HEK293 (cell line): ENCODE data around the gene MTMR3.

Experiments used
- ATF2 ChIP-seq: fragments of 450-650 bp; formaldehyde crosslinking; IDR thresholded peaks from 2 replicates; pipeline ENCODE4 v1.5.1; 2016; ENCODE audit warnings: missing biosample characterization, missing genetic modification characterization, low read depth
- CTCF ChIP-seq: fragments of 450-650 bp; formaldehyde crosslinking; IDR thresholded peaks from 2 replicates; pipeline ENCODE4 v1.5.1; 2016; ENCODE audit warnings: missing biosample characterization, missing genetic modification characterization
- HOXA7 ChIP-seq: sonication (generic); formaldehyde crosslinking; IDR thresholded peaks from 2 replicates; pipeline ENCODE4 v1.8.1; 2022; ENCODE audit warnings: missing genetic modification reagents, borderline replicate concordance
- KLF16 ChIP-seq: fragments of 450-650 bp; formaldehyde crosslinking; IDR thresholded peaks from 2 replicates; pipeline ENCODE4 v1.5.1; 2017; ENCODE audit warnings: missing biosample characterization, missing genetic modification characterization
- MZF1 ChIP-seq: fragments of 450-650 bp; formaldehyde crosslinking; IDR thresholded peaks from 2 replicates; pipeline ENCODE4 v1.5.1; 2017; ENCODE audit warnings: missing biosample characterization, missing genetic modification characterization, borderline replicate concordance
- SCRT1 ChIP-seq: fragments of 450-650 bp; formaldehyde crosslinking; IDR thresholded peaks from 2 replicates; pipeline ENCODE4 v1.5.1; 2016; ENCODE audit warnings: missing biosample characterization, missing genetic modification characterization, borderline replicate concordance
- YY1 ChIP-seq: fragments of 450-650 bp; formaldehyde crosslinking; IDR thresholded peaks from 2 replicates; pipeline ENCODE4 v1.5.1; 2018; ENCODE audit warnings: missing biosample characterization, missing genetic modification characterization
- ZBTB10 ChIP-seq: fragments of 450-650 bp; formaldehyde crosslinking; IDR thresholded peaks from 2 replicates; pipeline ENCODE4 v1.5.1; 2016; ENCODE audit warnings: missing biosample characterization, missing genetic modification characterization
- ZNF146 ChIP-seq: fragments of 450-650 bp; formaldehyde crosslinking; IDR thresholded peaks from 2 replicates; pipeline ENCODE4 v1.5.1; 2016; ENCODE audit warnings: missing biosample characterization, missing genetic modification characterization
- ZNF174 ChIP-seq: fragments of 450-650 bp; formaldehyde crosslinking; IDR thresholded peaks from 2 replicates; pipeline ENCODE4 v1.5.0; 2017; ENCODE audit warnings: missing biosample characterization, mild to moderate bottlenecking, missing genetic modification characterization
- ZNF670 ChIP-seq: fragments of 450-650 bp; formaldehyde crosslinking; IDR thresholded peaks from 2 replicates; pipeline ENCODE4 v1.5.1; 2016; ENCODE audit warnings: missing biosample characterization, missing genetic modification characterization, low read depth
- TF ChIP-seq, protein P1 (sequence below): fragments of 450-650 bp; formaldehyde crosslinking; IDR thresholded peaks from 2 replicates; pipeline ENCODE4 v1.5.1; 2017; ENCODE audit warnings: missing biosample characterization, mild to moderate bottlenecking, missing genetic modification characterization, moderate library complexity
- TF ChIP-seq, protein P2 (sequence below): fragments of 450-650 bp; IDR thresholded peaks from 2 replicates; pipeline ENCODE4 v1.5.1; 2018; ENCODE audit warnings: missing biosample characterization, mild to moderate bottlenecking, missing genetic modification characterization

DNA sequence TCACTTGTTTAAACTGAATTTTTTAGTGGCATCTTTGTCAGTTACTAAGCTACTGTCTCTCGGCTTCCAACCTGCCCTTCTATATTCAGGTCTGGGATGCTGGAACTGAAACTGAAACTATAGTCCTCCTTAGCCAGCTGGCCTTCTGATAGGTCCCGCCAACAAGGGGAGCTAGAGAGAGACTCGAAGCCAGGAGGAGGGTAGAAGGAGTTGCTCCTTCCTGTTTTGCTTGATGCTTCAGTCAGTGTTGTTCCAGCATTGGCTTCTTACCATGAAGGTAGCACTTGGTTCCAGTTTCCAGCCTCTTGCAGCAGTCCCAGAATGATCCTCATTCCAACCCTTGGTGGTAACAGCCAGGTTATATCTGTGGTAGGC is 164.4 kb downstream of the MTMR3 start:
- TF ChIP-seq, protein P1, sequence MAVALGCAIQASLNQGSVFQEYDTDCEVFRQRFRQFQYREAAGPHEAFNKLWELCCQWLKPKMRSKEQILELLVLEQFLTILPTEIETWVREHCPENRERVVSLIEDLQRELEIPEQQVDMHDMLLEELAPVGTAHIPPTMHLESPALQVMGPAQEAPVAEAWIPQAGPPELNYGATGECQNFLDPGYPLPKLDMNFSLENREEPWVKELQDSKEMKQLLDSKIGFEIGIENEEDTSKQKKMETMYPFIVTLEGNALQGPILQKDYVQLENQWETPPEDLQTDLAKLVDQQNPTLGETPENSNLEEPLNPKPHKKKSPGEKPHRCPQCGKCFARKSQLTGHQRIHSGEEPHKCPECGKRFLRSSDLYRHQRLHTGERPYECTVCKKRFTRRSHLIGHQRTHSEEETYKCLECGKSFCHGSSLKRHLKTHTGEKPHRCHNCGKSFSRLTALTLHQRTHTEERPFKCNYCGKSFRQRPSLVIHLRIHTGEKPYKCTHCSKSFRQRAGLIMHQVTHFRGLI = no peak
- TF ChIP-seq CTCF (tag by site-specific recombination) = no peak
- TF ChIP-seq MZF1 (tag by site-specific recombination) = no peak
- TF ChIP-seq, protein P2, sequence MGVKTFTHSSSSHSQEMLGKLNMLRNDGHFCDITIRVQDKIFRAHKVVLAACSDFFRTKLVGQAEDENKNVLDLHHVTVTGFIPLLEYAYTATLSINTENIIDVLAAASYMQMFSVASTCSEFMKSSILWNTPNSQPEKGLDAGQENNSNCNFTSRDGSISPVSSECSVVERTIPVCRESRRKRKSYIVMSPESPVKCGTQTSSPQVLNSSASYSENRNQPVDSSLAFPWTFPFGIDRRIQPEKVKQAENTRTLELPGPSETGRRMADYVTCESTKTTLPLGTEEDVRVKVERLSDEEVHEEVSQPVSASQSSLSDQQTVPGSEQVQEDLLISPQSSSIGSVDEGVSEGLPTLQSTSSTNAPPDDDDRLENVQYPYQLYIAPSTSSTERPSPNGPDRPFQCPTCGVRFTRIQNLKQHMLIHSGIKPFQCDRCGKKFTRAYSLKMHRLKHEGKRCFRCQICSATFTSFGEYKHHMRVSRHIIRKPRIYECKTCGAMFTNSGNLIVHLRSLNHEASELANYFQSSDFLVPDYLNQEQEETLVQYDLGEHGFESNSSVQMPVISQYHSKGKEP = no peak
- TF ChIP-seq KLF16 = no peak
- no peak for TF ChIP-seq ZNF670 (tag by site-specific recombination)
- TF ChIP-seq ZBTB10 = no peak
- no peak for TF ChIP-seq HOXA7
- TF ChIP-seq ATF2 (tag by site-specific recombination) = no peak
- no peak for TF ChIP-seq SCRT1 (tag by site-specific recombination)
- no peak for TF ChIP-seq ZNF146 (tag by site-specific recombination)
- no peak for TF ChIP-seq YY1 (tag by site-specific recombination)
- no peak for TF ChIP-seq ZNF174 (tag by site-specific recombination)
